Measurements from ENCODE around the gene MACF1.

Gene MACF1

DNA sequence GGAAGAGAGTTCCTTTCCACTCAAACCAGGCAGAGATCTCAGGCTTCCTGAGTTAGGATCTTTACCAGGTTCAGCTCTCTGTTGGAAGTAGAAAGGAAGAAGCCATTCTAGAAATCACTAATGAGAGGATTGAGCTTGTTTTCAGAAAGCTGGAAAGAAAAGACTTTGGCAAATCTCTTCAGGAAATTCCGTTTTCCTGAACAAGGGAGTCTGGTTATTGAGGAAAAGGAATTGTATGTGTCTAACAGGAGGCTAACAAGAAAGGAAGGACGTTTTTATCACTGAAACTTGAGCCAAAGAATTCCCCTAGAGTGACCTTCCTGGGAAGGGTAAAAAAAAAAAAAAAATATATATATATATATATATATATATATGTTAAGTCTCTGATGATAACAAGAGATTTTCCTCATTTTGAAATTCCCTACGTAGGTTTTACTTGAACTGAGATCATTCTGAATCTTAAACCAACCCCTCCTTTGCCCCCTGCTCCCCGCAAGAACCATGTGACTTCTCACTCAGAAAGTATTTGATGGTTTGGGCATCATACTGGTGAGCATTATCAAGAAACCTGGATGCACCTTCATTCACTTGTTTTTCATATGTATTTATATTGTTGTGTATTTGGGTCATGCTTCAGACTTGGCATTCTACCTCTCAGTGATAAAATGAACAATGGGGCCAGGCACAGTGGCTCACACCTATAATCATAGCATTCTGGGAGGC is 188.5 kb downstream of the MACF1 start:
- DNase-seq (ENCODE audit: low spot score), result no peak
- TF ChIP-seq, protein P1, sequence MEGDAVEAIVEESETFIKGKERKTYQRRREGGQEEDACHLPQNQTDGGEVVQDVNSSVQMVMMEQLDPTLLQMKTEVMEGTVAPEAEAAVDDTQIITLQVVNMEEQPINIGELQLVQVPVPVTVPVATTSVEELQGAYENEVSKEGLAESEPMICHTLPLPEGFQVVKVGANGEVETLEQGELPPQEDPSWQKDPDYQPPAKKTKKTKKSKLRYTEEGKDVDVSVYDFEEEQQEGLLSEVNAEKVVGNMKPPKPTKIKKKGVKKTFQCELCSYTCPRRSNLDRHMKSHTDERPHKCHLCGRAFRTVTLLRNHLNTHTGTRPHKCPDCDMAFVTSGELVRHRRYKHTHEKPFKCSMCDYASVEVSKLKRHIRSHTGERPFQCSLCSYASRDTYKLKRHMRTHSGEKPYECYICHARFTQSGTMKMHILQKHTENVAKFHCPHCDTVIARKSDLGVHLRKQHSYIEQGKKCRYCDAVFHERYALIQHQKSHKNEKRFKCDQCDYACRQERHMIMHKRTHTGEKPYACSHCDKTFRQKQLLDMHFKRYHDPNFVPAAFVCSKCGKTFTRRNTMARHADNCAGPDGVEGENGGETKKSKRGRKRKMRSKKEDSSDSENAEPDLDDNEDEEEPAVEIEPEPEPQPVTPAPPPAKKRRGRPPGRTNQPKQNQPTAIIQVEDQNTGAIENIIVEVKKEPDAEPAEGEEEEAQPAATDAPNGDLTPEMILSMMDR (IDR thresholded peaks at IDR 0.05; ENCODE audit: borderline replicate concordance, control extremely low read depth, extremely low read depth, insufficient read depth, missing control alignments), result no peak
- in situ Hi-C loops (cut with MboI; ENCODE audit: low sequenced_read_pairs, unreplicated experiment), result no loop called here

DNA sequence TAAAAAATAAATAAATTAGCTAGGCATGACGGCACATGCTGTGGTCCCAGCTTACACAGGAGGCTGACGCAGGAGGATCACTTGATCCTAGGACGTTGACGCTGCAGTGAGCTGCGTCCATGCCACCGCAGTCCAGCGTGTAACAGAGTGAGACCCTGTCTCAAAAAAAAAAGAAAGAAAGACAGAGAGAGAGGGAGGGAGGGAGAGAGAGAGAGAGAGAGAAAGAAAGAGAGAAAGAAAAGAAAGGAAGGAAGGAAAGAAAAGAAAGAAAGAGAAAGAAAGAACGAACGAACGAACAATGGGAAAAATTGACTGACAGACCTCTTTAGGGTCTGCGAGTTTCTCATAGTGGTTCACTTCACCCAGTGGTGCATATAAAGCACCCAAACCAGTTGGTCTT is 189.2 kb downstream of the MACF1 start:
- DNase-seq (ENCODE audit: low spot score), result no peak
- TF ChIP-seq, protein P1 (IDR thresholded peaks at IDR 0.05; ENCODE audit: borderline replicate concordance, control extremely low read depth, extremely low read depth, insufficient read depth, missing control alignments), result no peak
- in situ Hi-C loops (cut with MboI; ENCODE audit: low sequenced_read_pairs, unreplicated experiment), result no loop called here

GRCh38 chr1:39394059-39394458 is 189.6 kb downstream of the MACF1 start:
- in situ Hi-C loops (cut with MboI; ENCODE audit: low sequenced_read_pairs, unreplicated experiment), result no loop called here
- TF ChIP-seq, protein P1 (IDR thresholded peaks at IDR 0.05; ENCODE audit: borderline replicate concordance, control extremely low read depth, extremely low read depth, insufficient read depth, missing control alignments), result no peak
- DNase-seq (ENCODE audit: low spot score), result no peak

DNA sequence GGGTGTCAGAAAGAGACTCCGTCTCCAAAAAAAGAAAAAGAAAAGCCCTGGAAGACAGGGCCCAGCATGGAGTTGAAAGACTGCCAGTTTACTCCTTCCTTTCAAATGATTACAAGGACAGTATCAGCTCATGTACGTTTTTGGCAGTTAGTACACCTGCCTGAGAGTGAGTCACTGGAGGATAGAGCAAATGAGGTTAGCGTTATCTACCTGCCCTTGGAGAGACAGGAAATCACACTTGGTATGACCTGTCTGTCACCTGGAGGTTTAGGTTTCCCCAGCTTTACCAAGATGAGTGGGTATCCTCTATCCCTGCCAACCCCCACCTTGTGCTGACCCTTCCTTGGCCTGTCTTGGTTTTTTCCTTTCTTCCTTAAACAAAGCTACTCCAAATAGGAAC is 190.1 kb downstream of the MACF1 start:
- in situ Hi-C loops (cut with MboI; ENCODE audit: low sequenced_read_pairs, unreplicated experiment), result no loop called here
- TF ChIP-seq, protein P1 (IDR thresholded peaks at IDR 0.05; ENCODE audit: borderline replicate concordance, control extremely low read depth, extremely low read depth, insufficient read depth, missing control alignments), result no peak
- no peak for DNase-seq (ENCODE audit: low spot score)

GRCh38 chr1:39395357-39395831 is 190.9 kb downstream of the MACF1 start:
- TF ChIP-seq, protein P1 (IDR thresholded peaks at IDR 0.05; ENCODE audit: borderline replicate concordance, control extremely low read depth, extremely low read depth, insufficient read depth, missing control alignments), result no peak
- no peak for DNase-seq (ENCODE audit: low spot score)
- in situ Hi-C loops (cut with MboI; ENCODE audit: low sequenced_read_pairs, unreplicated experiment), result no loop called here

DNA sequence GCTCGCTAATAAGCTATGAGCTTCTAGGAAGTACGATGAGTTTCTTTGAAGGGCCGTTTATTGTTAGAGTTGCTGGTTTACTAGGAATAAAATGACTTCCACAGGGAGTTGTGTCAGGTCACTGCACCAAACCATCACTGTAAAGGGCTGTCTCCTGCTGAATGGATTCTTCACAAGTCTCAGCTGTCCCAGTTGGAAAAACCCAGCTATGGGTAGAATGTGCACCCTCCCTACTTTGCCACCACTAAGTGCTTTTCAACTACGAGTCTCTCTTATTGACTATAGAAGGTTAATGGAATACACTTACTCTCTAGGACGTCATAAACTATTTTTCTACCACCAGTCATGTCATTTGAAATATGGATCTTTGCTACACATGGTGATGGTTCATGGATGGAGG is 192.2 kb downstream of the MACF1 start:
- TF ChIP-seq, protein P1 (IDR thresholded peaks at IDR 0.05; ENCODE audit: borderline replicate concordance, control extremely low read depth, extremely low read depth, insufficient read depth, missing control alignments), result no peak
- DNase-seq (ENCODE audit: low spot score), result no peak
- in situ Hi-C loops (cut with MboI; ENCODE audit: low sequenced_read_pairs, unreplicated experiment), result no loop called here

All from GM13976 (cell line).